Osteoblast (primary cell): Measurements from ENCODE around the gene BBS12. TPM values are rescaled to one million over a fixed set of nuclear protein-coding genes. Genes with fewer than 3 reads are reported as not detected.

Experiments
- DNase-seq: peaks from one replicate; pipeline ENCODE4 v3.0.0; 2011; ENCODE audit warnings: low spot score, mixed read lengths; ENCODE audit not compliant: insufficient read length; ENCODE audit errors: missing footprints
- H2AFZ ChIP-seq: 2 replicates; pipeline ENCODE4 v1.6.0; 2011; ENCODE audit warnings: mild to moderate bottlenecking, low read length
- H3K27ac ChIP-seq: 2 replicates; pipeline ENCODE4 v1.5.1; 2011; ENCODE audit warnings: mild to moderate bottlenecking, low read depth, low read length, moderate library complexity
- H3K27me3 ChIP-seq: 2 replicates; pipeline ENCODE4 v1.6.0; 2012; ENCODE audit warnings: mild to moderate bottlenecking, control low read depth, inconsistent platforms, low read length, moderate library complexity; ENCODE audit not compliant: insufficient read depth
- H3K36me3 ChIP-seq: 2 replicates; pipeline ENCODE4 v1.5.1; 2011; ENCODE audit warnings: mild to moderate bottlenecking, low read length, control low read depth, moderate library complexity; ENCODE audit not compliant: insufficient read depth
- H3K4me1 ChIP-seq: 2 replicates; pipeline ENCODE4 v1.5.1; 2011; ENCODE audit warnings: mild to moderate bottlenecking, low read length, control low read depth, moderate library complexity; ENCODE audit not compliant: insufficient read depth
- H3K4me2 ChIP-seq: 2 replicates; pipeline ENCODE4 v1.6.0; 2011; ENCODE audit warnings: mild to moderate bottlenecking, low read length; ENCODE audit not compliant: insufficient read depth
- H3K4me3 ChIP-seq: fragments of 200-600 bp; sonication (generic); 3 replicates; pipeline ENCODE4 v1.5.1; 2012; ENCODE audit warnings: mild to moderate bottlenecking, low read length, inconsistent platforms; ENCODE audit not compliant: insufficient read depth
- H3K79me2 ChIP-seq: 2 replicates; pipeline ENCODE4 v1.6.0; 2012; ENCODE audit warnings: mild to moderate bottlenecking, low read length, control low read depth, inconsistent platforms; ENCODE audit not compliant: insufficient read depth
- H3K9me3 ChIP-seq: 2 replicates; pipeline ENCODE4 v1.5.1; 2011; ENCODE audit warnings: low read depth, low read length, control low read depth
- H4K20me1 ChIP-seq: 2 replicates; pipeline ENCODE4 v1.6.0; 2012; ENCODE audit warnings: mild to moderate bottlenecking, low read length, control low read depth; ENCODE audit not compliant: insufficient read depth
- CTCF ChIP-seq: IDR thresholded peaks from 2 replicates; pipeline ENCODE4 v1.5.1; 2011; ENCODE audit warnings: mild to moderate bottlenecking, low read depth, low read length, moderate library complexity; ENCODE audit errors: extremely low read depth
- total RNA-seq: library from RNA; depleted of rRNA; stranded (reverse); fragments of >200 nt; gene quantifications from 2 replicates; pipeline ENCODE4 v1.2.3, GENCODE V29; 2012

Gene BBS12
- total RNA-seq, 1 donor = 9.4 TPM

GRCh38 chr4:122712782-122713181 lies 19.7 kb upstream of the BBS12 start:
- H3K4me1 ChIP-seq = peaks cover 9% of the 10 kb centered on the region
- H2AFZ ChIP-seq = no peak overlapping the region
- H3K4me2 ChIP-seq = no peak overlapping the region
- no peaks in the 10 kb centered on the region for H3K27me3 ChIP-seq
- no peak overlapping the region for H3K4me3 ChIP-seq
- H3K9me3 ChIP-seq = no peaks in the 10 kb centered on the region
- TF ChIP-seq CTCF = no peak
- DNase-seq = no peak
- no peak overlapping the region for H3K27ac ChIP-seq
- H4K20me1 ChIP-seq = no peaks in the 10 kb centered on the region
- H3K79me2 ChIP-seq = no peaks in the 10 kb centered on the region
- no peaks in the 10 kb centered on the region for H3K36me3 ChIP-seq

GRCh38 chr4:122715221-122715620 lies 17.3 kb upstream of the BBS12 start:
- Histone ChIP-seq H3K4me1 (peaks cover 9% of the 10 kb centered on the region), H3K4me2 (no peak overlapping the region), H3K4me3 (no peak overlapping the region), H3K36me3 (no peaks in the 10 kb centered on the region), H3K9me3 (no peaks in the 10 kb centered on the region), H2AFZ (peak overlapping the region; percentile 6), H3K27ac (no peak overlapping the region), H3K27me3 (no peaks in the 10 kb centered on the region), H3K79me2 (no peaks in the 10 kb centered on the region), H4K20me1 (no peaks in the 10 kb centered on the region)
- TF ChIP-seq CTCF = no peak
- DNase-seq = no peak

- Histone ChIP-seq H3K4me1 (no peaks in the 10 kb centered on the region), H2AFZ (no peak overlapping the region), H3K4me2 (no peak overlapping the region), H4K20me1 (no peaks in the 10 kb centered on the region), H3K27ac (no peak overlapping the region), H3K36me3 (no peaks in the 10 kb centered on the region), H3K4me3 (no peak overlapping the region), H3K79me2 (no peaks in the 10 kb centered on the region), H3K9me3 (no peaks in the 10 kb centered on the region), H3K27me3 (no peaks in the 10 kb centered on the region)
- peak; percentile 90 for DNase-seq
- peak; percentile 99 for TF ChIP-seq CTCF
Measured at GRCh38 chr4:122716825-122717448, 15.6 kb upstream of the BBS12 start.

- Histone ChIP-seq H3K36me3 (no peaks in the 10 kb centered on the region), H3K4me2 (no peak overlapping the region), H2AFZ (no peak overlapping the region), H3K9me3 (no peaks in the 10 kb centered on the region), H3K4me1 (no peaks in the 10 kb centered on the region), H3K27me3 (no peaks in the 10 kb centered on the region), H3K4me3 (no peak overlapping the region), H4K20me1 (no peaks in the 10 kb centered on the region), H3K27ac (no peak overlapping the region), H3K79me2 (no peaks in the 10 kb centered on the region)
- no peak for TF ChIP-seq CTCF
- no peak for DNase-seq
Measured at GRCh38 chr4:122718281-122718680, 14.2 kb upstream of the BBS12 start.
